Pancreas (tissue), 10 donors: ENCODE measurements around the gene FGFBP1. TPM values are rescaled to one million over a fixed set of nuclear protein-coding genes. Genes with fewer than 3 reads are reported as not detected.

Experiments used
- ATAC-seq, 4 donors: fragments of 200-7000 bp; cut with Tn5 transposase; one replicate each; pipeline versions ENCODE4 v1.8.0 to v1.9.1; 2020; ENCODE audit warnings: mild to moderate bottlenecking in 4 of 4, moderate library complexity in 4 of 4
- DNase-seq, 6 donors: peaks; one replicate each; pipeline ENCODE4 v3.0.0-alpha.2; 2020
- FAIRE-seq: peaks from 2 replicates; lab custom pipeline; 2012; peaks lifted over from hg19 to GRCh38; lab: Jason Lieb, UNC
- H3K27ac ChIP-seq, 4 donors: fragments of 200-600 bp; sonication (generic); 1 replicate in 3 of 4; 2 replicates in 1 of 4; pipeline versions ENCODE4 v1.5.0 to v1.8.0; 2020
- H3K27me3 ChIP-seq, 4 donors: fragments of 200-600 bp; one replicate each; pipeline ENCODE4 v1.8.0; 2021
- H3K36me3 ChIP-seq, 3 donors: fragments of 200-600 bp; sonication (generic) in 1 of 3; one replicate each; pipeline versions ENCODE4 v1.5.0 to v1.8.0; 2020 to 2021
- H3K4me1 ChIP-seq, 3 donors: fragments of 200-600 bp; one replicate each; pipeline ENCODE4 v1.8.0; 2021
- H3K4me3 ChIP-seq, 4 donors: fragments of 200-600 bp; sonication (generic) in 2 of 4; one replicate each; pipeline versions ENCODE4 v1.5.0 to v1.8.0; 2020 to 2021
- H3K9me3 ChIP-seq, 4 donors: fragments of 200-600 bp; one replicate each; pipeline ENCODE4 v1.8.0; 2021
- WGBS, 2 donors: extraction: QIAGEN DNeasy Blood & Tissue Kit; methylation state at CpG; one replicate each; pipeline ENCODE4 v1.1.7; 2013; 5-methylcytosine and 5-hydroxymethylcytosine counted together
- intact Hi-C, 3 donors: fragments of 100-400 bp; cut with DNase I; formaldehyde crosslinking; loops; one replicate each; pipeline versions ENCODE4 v1.11.1 to v1.14.2; 2022
- polyA plus RNA-seq, 2 donors: library from polyadenylated mRNA; stranded (reverse); fragments of 200-250 nt; gene quantifications; one replicate each; pipeline ENCODE4 v1.2.3, GENCODE V29; 2013
- total RNA-seq, 6 donors: library from RNA; stranded (reverse); fragmentation: NEBNext Ultra II Directional in 4 of 6; extraction: Animal tissue kit (Norgen Biotek cat#: 25700) in 4 of 6; gene quantifications; one replicate each; pipeline versions ENCODE4 v1.2.1 to v1.2.4, GENCODE V29; 2021 to 2023
- TF ChIP-seq, protein P1 (sequence below), 4 donors: fragments of 200-600 bp; sonication (generic) in 3 of 4; IDR thresholded peaks; one replicate each; pipeline versions ENCODE4 v1.5.0 to v1.8.0; 2021; ENCODE audit warnings: antibody characterized with exemption in 4 of 4
- donor health status: healthy with polysubstance abuse.
- donor health status: DM: no; HTN: no; CAD: no; lungs with moderate emphysema.
- donor health status: DM: no; HTN: no; CAD: no.
- donor health status: control.
- donor health status: control.
- donor health status: Bipolar disorder and iron deficiency.
- donor health status: DM: yes; HTN: yes; CAD: no.
- donor health status: DM: no; HTN: no; CAD: no.
- donor health status: DM: no; HTN: no; CAD: no.
- donor health status: DM: yes; HTN: yes; CAD: no.

FGFBP1 gene
- total and polyA plus RNA-seq, 8 donors: 0.09 to 0.26 (median 0.12) TPM; not detected in 3

DNA sequence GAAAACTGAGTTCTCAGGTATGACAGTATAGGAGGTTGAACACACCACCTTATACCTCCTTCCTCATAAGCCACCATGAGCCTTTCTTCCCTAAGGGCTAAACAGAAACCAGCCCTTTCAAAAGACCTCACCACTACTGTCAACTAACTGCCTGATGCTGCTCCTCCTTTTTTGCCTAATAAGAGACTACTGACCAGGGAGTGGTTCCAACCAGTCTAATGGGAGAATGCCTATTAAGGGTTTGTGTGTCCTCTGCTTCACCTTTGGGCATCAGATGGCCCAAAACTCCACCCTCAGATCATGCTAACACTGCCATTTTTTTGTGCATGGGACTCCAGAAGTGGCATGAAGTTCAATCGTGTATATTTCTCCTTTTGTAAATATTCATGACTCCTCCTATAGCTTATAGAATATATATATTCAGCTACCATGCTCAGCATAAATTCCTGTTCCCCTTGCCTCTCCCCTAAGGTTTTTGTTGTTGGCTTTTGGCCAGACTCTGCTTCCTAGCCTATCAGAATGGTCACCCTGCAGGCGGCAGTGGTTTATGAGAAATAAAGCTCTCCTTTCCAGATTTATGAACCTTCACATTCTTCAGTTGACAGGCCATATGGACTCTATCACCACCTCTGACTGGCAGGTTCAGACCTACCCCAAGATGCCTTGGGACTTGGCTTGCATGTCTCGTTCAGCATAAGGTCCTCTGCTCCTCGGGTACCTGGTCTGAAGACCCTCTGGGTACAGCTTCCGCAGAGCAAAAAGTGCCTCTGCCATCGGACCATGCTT is 28.2 kb downstream of the FGFBP1 start:
- H3K27me3 ChIP-seq: no peaks in the 10 kb centered on the region
- FAIRE-seq (no peak), ATAC-seq (no peak), DNase-seq (no peak)
- intact Hi-C loops: no loop called here
- no peaks in the 10 kb centered on the region for H3K9me3 ChIP-seq
- TF ChIP-seq, protein P1, sequence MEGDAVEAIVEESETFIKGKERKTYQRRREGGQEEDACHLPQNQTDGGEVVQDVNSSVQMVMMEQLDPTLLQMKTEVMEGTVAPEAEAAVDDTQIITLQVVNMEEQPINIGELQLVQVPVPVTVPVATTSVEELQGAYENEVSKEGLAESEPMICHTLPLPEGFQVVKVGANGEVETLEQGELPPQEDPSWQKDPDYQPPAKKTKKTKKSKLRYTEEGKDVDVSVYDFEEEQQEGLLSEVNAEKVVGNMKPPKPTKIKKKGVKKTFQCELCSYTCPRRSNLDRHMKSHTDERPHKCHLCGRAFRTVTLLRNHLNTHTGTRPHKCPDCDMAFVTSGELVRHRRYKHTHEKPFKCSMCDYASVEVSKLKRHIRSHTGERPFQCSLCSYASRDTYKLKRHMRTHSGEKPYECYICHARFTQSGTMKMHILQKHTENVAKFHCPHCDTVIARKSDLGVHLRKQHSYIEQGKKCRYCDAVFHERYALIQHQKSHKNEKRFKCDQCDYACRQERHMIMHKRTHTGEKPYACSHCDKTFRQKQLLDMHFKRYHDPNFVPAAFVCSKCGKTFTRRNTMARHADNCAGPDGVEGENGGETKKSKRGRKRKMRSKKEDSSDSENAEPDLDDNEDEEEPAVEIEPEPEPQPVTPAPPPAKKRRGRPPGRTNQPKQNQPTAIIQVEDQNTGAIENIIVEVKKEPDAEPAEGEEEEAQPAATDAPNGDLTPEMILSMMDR (IDR thresholded peaks at IDR 0.05): no peak
- WGBS, 2 donors: 61 to 66% methylated on average over 6 of the region's 6 CpGs
- H3K4me3 ChIP-seq: no peak overlapping the region
- no peak overlapping the region for H3K27ac ChIP-seq
- H3K36me3 ChIP-seq: no peaks in the 10 kb centered on the region
- H3K4me1 ChIP-seq: no peaks in the 10 kb centered on the region

DNA sequence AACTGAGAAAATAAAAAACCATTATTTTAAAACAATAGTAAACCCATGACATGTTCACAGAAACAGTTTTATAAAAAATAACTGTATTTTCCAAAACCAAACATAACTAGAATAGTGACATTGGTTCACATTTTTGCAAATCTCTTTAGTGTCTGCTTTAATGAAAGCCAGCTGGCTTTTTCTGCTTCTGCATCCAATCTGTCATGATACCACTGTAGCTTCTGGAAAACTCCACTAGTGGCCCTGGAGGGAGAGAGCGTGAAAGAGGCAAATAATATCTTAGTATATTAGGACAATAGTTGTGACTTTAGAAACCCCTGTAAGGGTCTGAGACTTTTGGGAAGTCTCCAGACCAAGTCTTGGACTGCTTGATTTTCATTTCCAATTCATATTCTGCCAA is 31.1 kb downstream of the FGFBP1 start:
- no peaks in the 10 kb centered on the region for H3K36me3 ChIP-seq
- ATAC-seq (no peak), DNase-seq (no peak), FAIRE-seq (no peak)
- 81 to 96% methylated on average over 1 of the region's 1 CpG for WGBS, 2 donors
- no peaks in the 10 kb centered on the region for H3K27me3 ChIP-seq
- H3K4me1 ChIP-seq: no peaks in the 10 kb centered on the region
- no peak overlapping the region for H3K4me3 ChIP-seq
- TF ChIP-seq, protein P1 (IDR thresholded peaks at IDR 0.05): no peak
- intact Hi-C loops: no loop called here
- H3K9me3 ChIP-seq: no peaks in the 10 kb centered on the region
- no peak overlapping the region for H3K27ac ChIP-seq

DNA sequence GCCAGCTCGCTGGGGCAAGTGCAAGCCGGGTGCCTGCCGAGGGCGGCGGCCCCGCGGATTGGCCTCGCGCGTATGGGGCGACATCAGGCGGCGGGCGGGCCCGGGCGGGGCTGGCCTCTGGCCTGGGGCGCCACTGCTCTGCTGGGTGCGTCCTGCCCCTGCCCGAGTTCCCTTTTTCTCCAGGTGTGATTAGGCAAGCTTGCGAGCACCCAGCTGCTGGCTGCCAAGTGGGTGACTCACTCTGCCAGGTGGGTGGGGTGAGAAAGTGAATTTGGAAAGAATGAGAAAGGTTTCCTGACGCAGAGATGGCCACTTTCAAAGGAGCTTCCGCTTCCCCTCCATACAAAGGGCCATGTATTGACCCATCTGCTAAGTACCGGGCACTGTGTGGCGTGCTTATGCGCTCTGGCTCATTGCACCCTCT is 32.5 kb downstream of the FGFBP1 start:
- intact Hi-C loops: no loop called here
- ATAC-seq (peak; percentile 61 to 85 (median 81)), FAIRE-seq (no peak), DNase-seq (peak in 4 of 6 donors; percentile 22 to 62 (median 41))
- TF ChIP-seq, protein P1 (IDR thresholded peaks at IDR 0.05): no peak
- no peaks in the 10 kb centered on the region for H3K27me3 ChIP-seq
- WGBS, 2 donors: 47 to 53% methylated on average over 25 of the region's 25 CpGs
- H3K4me1 ChIP-seq: no peaks in the 10 kb centered on the region
- no peaks in the 10 kb centered on the region for H3K9me3 ChIP-seq
- peak overlapping the region in 1 of 4 donors; percentile 12 for H3K4me3 ChIP-seq
- no peak overlapping the region for H3K27ac ChIP-seq
- no peaks in the 10 kb centered on the region for H3K36me3 ChIP-seq

- intact Hi-C loops: no loop called here
- TF ChIP-seq, protein P1 (IDR thresholded peaks at IDR 0.05): no peak
- no peak for DNase-seq
- Histone ChIP-seq H3K27me3 (no peaks in the 10 kb centered on the region), H3K27ac (no peak overlapping the region), H3K4me3 (no peak overlapping the region), H3K9me3 (no peaks in the 10 kb centered on the region), H3K36me3 (no peaks in the 10 kb centered on the region), H3K4me1 (no peaks in the 10 kb centered on the region)
- FAIRE-seq: no peak
- WGBS, 2 donors: 70 to 86% methylated on average over 2 of the region's 2 CpGs
- no peak for ATAC-seq
Observed at GRCh38 chr4:15902746-15903145, 35.8 kb downstream of the FGFBP1 start.

- Histone ChIP-seq H3K9me3 (no peaks in the 10 kb centered on the region), H3K4me3 (no peak overlapping the region), H3K36me3 (no peaks in the 10 kb centered on the region), H3K4me1 (no peaks in the 10 kb centered on the region), H3K27me3 (no peaks in the 10 kb centered on the region), H3K27ac (no peak overlapping the region)
- TF ChIP-seq, protein P1 (IDR thresholded peaks at IDR 0.05): no peak
- 57 to 68% methylated on average over 2 of the region's 2 CpGs for WGBS, 2 donors
- FAIRE-seq: no peak
- intact Hi-C loops: no loop called here
- ATAC-seq: no peak
- DNase-seq: no peak
Observed at GRCh38 chr4:15901998-15902397, 36.5 kb downstream of the FGFBP1 start.
